CD14-positive monocyte (primary cell): ENCODE data around the gene MOGAT2. TPM values are rescaled to one million over a fixed set of nuclear protein-coding genes. Genes with fewer than 3 reads are reported as not detected.

ENCODE experiments used
- DNase-seq, 3 donors: peaks; one replicate each; pipeline ENCODE4 v3.0.0-alpha.2; 2011 to 2022
- H2AFZ ChIP-seq: 2 replicates; pipeline ENCODE4 v1.6.0; 2012; ENCODE audit warnings: mild to moderate bottlenecking, low read depth, low read length, inconsistent platforms; ENCODE audit not compliant: insufficient read depth, poor library complexity, severe bottlenecking
- H3K27ac ChIP-seq, 2 donors: 1 replicate in 1 of 2; 2 replicates in 1 of 2; pipeline ENCODE4 v1.5.1; 2012 to 2013; ENCODE audit warnings: low read length in 2 of 2, control low read depth in 1 of 2, inconsistent platforms in 1 of 2, low read depth in 1 of 2, mild to moderate bottlenecking in 1 of 2
- H3K27me3 ChIP-seq, 2 donors: one replicate each; pipeline versions ENCODE4 v1.6.0 to v1.6.1; 2011 to 2013; ENCODE audit warnings: low read length in 2 of 2; ENCODE audit not compliant: control insufficient read depth in 2 of 2, insufficient read depth in 2 of 2
- H3K36me3 ChIP-seq, 2 donors: replicated peaks in 1 of 2; 1 replicate in 1 of 2; 2 replicates in 1 of 2; pipeline versions ENCODE4 v1.5.1 to v1.6.1; 2012 to 2013; ENCODE audit warnings: low read length in 2 of 2, control low read depth in 1 of 2, inconsistent platforms in 1 of 2, mild to moderate bottlenecking in 1 of 2; ENCODE audit not compliant: insufficient read depth in 2 of 2, control insufficient read depth in 1 of 2
- H3K4me1 ChIP-seq, 2 donors: 1 replicate in 1 of 2; 2 replicates in 1 of 2; pipeline versions ENCODE4 v1.5.1 to v1.6.1; 2012 to 2013; ENCODE audit warnings: low read length in 2 of 2, control low read depth in 1 of 2, inconsistent platforms in 1 of 2, mild to moderate bottlenecking in 1 of 2, moderate library complexity in 1 of 2; ENCODE audit not compliant: insufficient read depth in 2 of 2, control insufficient read depth in 1 of 2
- H3K4me2 ChIP-seq: replicated peaks from 2 replicates; pipeline ENCODE3; 2012; ENCODE audit warnings: low read length, moderate library complexity, mild to moderate bottlenecking; ENCODE audit not compliant: poor library complexity, severe bottlenecking; ENCODE audit errors: extremely low read depth
- H3K4me3 ChIP-seq, 3 experiments: fragments of 200-600 bp in 1 of 3; sonication (generic) in 1 of 3; replicated peaks in 1 of 3; 1 replicate in 2 of 3; 2 replicates in 1 of 3; pipeline ENCODE4 v1.5.1; 2011 to 2013; ENCODE audit warnings: low read length in 3 of 3, mild to moderate bottlenecking in 3 of 3, control low read depth in 2 of 3, low read depth in 2 of 3, inconsistent platforms in 1 of 3, moderate library complexity in 1 of 3
- H3K79me2 ChIP-seq: 2 replicates; pipeline ENCODE4 v1.6.0; 2012; ENCODE audit warnings: mild to moderate bottlenecking, control low read depth, inconsistent platforms, low read length, moderate library complexity; ENCODE audit not compliant: insufficient read depth
- H3K9ac ChIP-seq: 2 replicates; pipeline ENCODE4 v1.6.0; 2017; ENCODE audit warnings: low read length, mild to moderate bottlenecking; ENCODE audit not compliant: insufficient read depth, poor library complexity, severe bottlenecking
- H3K9me3 ChIP-seq, 2 donors: replicated peaks in 1 of 2; 1 replicate in 1 of 2; 2 replicates in 1 of 2; pipeline versions ENCODE4 v1.5.1 to v1.6.1; 2012 to 2013; ENCODE audit warnings: low read length in 2 of 2, control low read depth in 1 of 2; ENCODE audit not compliant: control insufficient read depth in 1 of 2, insufficient read depth in 1 of 2
- H4K20me1 ChIP-seq: 2 replicates; pipeline ENCODE4 v1.6.0; 2012; ENCODE audit warnings: mild to moderate bottlenecking, low read length, control low read depth, moderate library complexity; ENCODE audit not compliant: insufficient read depth
- H3K27ac Mint-ChIP-seq, 7 donors: one replicate each; pipeline ENCODE4 v1.8.0; 2020; ENCODE audit warnings: mild to moderate bottlenecking in 7 of 7, mixed read lengths in 7 of 7, moderate library complexity in 6 of 7, inconsistent platforms in 2 of 7
- H3K27me3 Mint-ChIP-seq, 3 donors: one replicate each; pipeline ENCODE4 v1.8.0; 2021 to 2022; ENCODE audit warnings: low read depth in 3 of 3, mild to moderate bottlenecking in 3 of 3, mixed read lengths in 3 of 3, moderate library complexity in 3 of 3, inconsistent platforms in 1 of 3
- H3K36me3 Mint-ChIP-seq, 2 donors: one replicate each; pipeline ENCODE4 v1.8.0; 2020; ENCODE audit warnings: mixed read lengths in 2 of 2, inconsistent platforms in 1 of 2, mild to moderate bottlenecking in 1 of 2
- H3K4me1 Mint-ChIP-seq: one replicate; pipeline ENCODE4 v1.8.0; 2020; ENCODE audit warnings: mild to moderate bottlenecking, mixed read lengths
- H3K4me3 Mint-ChIP-seq, 2 donors: one replicate each; pipeline ENCODE4 v1.8.0; 2020; ENCODE audit warnings: mild to moderate bottlenecking in 2 of 2, mixed read lengths in 2 of 2, moderate library complexity in 1 of 2
- H3K9me3 Mint-ChIP-seq, 7 donors: one replicate each; pipeline ENCODE4 v1.8.0; 2020 to 2022; ENCODE audit warnings: mixed read lengths in 7 of 7, mild to moderate bottlenecking in 6 of 7, moderate library complexity in 6 of 7, inconsistent platforms in 2 of 7
- CTCF ChIP-seq: fragments of 200-600 bp; IDR thresholded peaks from one replicate; pipeline ENCODE4 v1.8.0; 2022; ENCODE audit warnings: antibody characterized with exemption, mild to moderate bottlenecking
- WGBS: methylation state at CpG from one replicate; pipeline ENCODE4 v1.1.5; 2013; ENCODE audit warnings: missing lambda C conversion rate; ENCODE audit not compliant: insufficient coverage; 5-methylcytosine and 5-hydroxymethylcytosine counted together
- intact Hi-C, 2 donors: fragments of 100-400 bp; cut with micrococcal nuclease; formaldehyde crosslinking; loops; one replicate each; pipeline versions ENCODE4 v1.15.0 to v1.15.1; 2023
- polyA plus RNA-seq, 3 donors: library from polyadenylated mRNA; depleted of rRNA in 1 of 3; unstranded in 2 of 3; stranded (reverse) in 1 of 3; fragments of 300-500 nt in 2 of 3; fragments of >200 nt in 1 of 3; fragmentation: Illumina TruSeq in 2 of 3; gene quantifications; 1 replicate in 2 of 3; 2 replicates in 1 of 3; pipeline ENCODE4 v1.2.3, GENCODE V29; 2012 to 2021

Gene MOGAT2
- polyA plus RNA-seq, 3 donors = not detected

- no peak overlapping the region for H3K9ac ChIP-seq
- no peaks in the 10 kb centered on the region for H3K9me3 ChIP-seq
- no peak overlapping the region for H3K4me2 ChIP-seq
- no peak overlapping the region for H2AFZ ChIP-seq
- Mint-ChIP-seq H3K4me1 (peaks cover 78% of the 10 kb centered on the region), H3K36me3 (peaks cover 41 to 61% of the 10 kb centered on the region in 2 donors), H3K9me3 (peaks cover 0 to 2% (median 0%) of the 10 kb centered on the region in 7 donors), H3K27ac (peak overlapping the region in 3 of 7 donors; percentile 53 to 80 (median 69)), H3K4me3 (no peak overlapping the region), H3K27me3 (peaks cover 0 to 3% (median 0%) of the 10 kb centered on the region in 3 donors)
- no peaks in the 10 kb centered on the region for H3K27me3 ChIP-seq
- peaks cover 72 to 77% of the 10 kb centered on the region in 2 donors for H3K4me1 ChIP-seq
- no peaks in the 10 kb centered on the region for H4K20me1 ChIP-seq
- intact Hi-C loops = no loop called here
- peaks cover 0 to 5% of the 10 kb centered on the region in 2 donors for H3K36me3 ChIP-seq
- no peak overlapping the region for H3K27ac ChIP-seq
- no peak for TF ChIP-seq CTCF
- 100% methylated on average over 1 of the region's 5 CpGs for WGBS
- DNase-seq = no peak
- H3K4me3 ChIP-seq = no peak overlapping the region
- H3K79me2 ChIP-seq = peaks cover 8% of the 10 kb centered on the region
Observed at GRCh38 chr11:75778962-75779361, 61.3 kb downstream of the MOGAT2 start.

GRCh38 chr11:75779960-75780359, 62.3 kb downstream of the MOGAT2 start:
- Mint-ChIP-seq H3K9me3 (no peaks in the 10 kb centered on the region), H3K36me3 (peaks cover 41 to 60% of the 10 kb centered on the region in 2 donors), H3K27ac (peak overlapping the region in 4 of 7 donors; percentile 15 to 80 (median 47)), H3K27me3 (peaks cover 0 to 3% (median 0%) of the 10 kb centered on the region in 3 donors), H3K4me3 (no peak overlapping the region), H3K4me1 (peaks cover 68% of the 10 kb centered on the region)
- no peak overlapping the region for H3K4me3 ChIP-seq
- TF ChIP-seq CTCF = no peak
- peaks cover 4 to 14% of the 10 kb centered on the region in 2 donors for H3K36me3 ChIP-seq
- H3K9ac ChIP-seq = no peak overlapping the region
- 50% methylated on average over 2 of the region's 2 CpGs for WGBS
- H2AFZ ChIP-seq = no peak overlapping the region
- peak in 1 of 3 donors; percentile 30 for DNase-seq
- peaks cover 62 to 67% of the 10 kb centered on the region in 2 donors for H3K4me1 ChIP-seq
- H3K79me2 ChIP-seq = no peaks in the 10 kb centered on the region
- intact Hi-C loops = loop anchor here in 1 of 2 donors (10.0 kb wide), 1 partner anchor 45 kb away; no protein-coding TSS in a partner anchor
- H3K9me3 ChIP-seq = no peaks in the 10 kb centered on the region
- H3K27ac ChIP-seq = no peak overlapping the region
- H3K27me3 ChIP-seq = no peaks in the 10 kb centered on the region
- H4K20me1 ChIP-seq = no peaks in the 10 kb centered on the region
- H3K4me2 ChIP-seq = no peak overlapping the region
